ENCODE data around the gene SYT1. TPM values are rescaled to one million over a fixed set of nuclear protein-coding genes. Genes with fewer than 3 reads are reported as not detected.
A peak's percentile ranks its signal among the peaks of the same experiment; 100 is the strongest.

Gene SYT1
- total and polyA plus RNA-seq, 2 donors (not counting 1 experiment from before 2014, with no cell fraction given) = 0.90 to 2.1 TPM

DNA sequence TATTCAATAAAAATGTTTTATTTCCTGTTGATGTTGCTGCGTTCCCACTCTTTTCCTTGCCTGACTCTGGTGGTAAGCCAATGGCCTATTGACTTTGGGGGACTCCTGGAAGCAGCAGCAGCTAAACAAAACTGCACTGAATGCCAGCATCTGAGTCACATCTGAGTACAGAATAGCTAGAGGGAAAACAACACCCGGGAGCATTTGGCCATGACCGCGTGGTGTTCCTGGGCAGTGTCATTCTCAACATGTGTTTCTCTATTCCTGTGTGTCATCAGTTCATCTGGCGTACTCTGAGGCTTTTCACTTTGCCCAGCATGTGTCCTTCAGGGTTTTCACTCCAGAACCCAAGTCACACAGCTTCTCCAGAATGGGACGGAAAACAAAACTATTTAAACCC is 587.4 kb downstream of the SYT1 start:
- Histone ChIP-seq H3K9me3 (ENCODE audit: control insufficient read depth, insufficient read depth, low read depth, low read length) (no peaks in the 10 kb centered on the region), H4K20me1 (ENCODE audit: control insufficient read depth, extremely low read depth, insufficient read depth, low read length) (no peaks in the 10 kb centered on the region), H3K9ac (ENCODE audit: insufficient read depth, low read length) (no peak overlapping the region), H3K4me2 (ENCODE audit: extremely low read depth, insufficient read depth, low read length) (peak overlapping the region; percentile 18), H3K79me2 (ENCODE audit: control insufficient read depth, insufficient read depth, low read length) (no peaks in the 10 kb centered on the region), H3K4me3 (replicated peaks in 1 of 4; ENCODE audit: control extremely low read depth in 1 of 4, insufficient read depth in 1 of 4, low read depth in 3 of 4, low read length in 4 of 4) (peak overlapping the region in 1 of 4 experiments; percentile 20), H3K27ac (ENCODE audit: insufficient read depth, low read length) (peak overlapping the region; percentile 3), H3K36me3 (ENCODE audit: control insufficient read depth, insufficient read depth, low read length) (no peaks in the 10 kb centered on the region), H2AFZ (ENCODE audit: low read length) (peak overlapping the region; percentile 24), H3K4me1 (ENCODE audit: control insufficient read depth, extremely low read depth, insufficient read depth, low read length) (no peaks in the 10 kb centered on the region), H3K27me3 (ENCODE audit: control insufficient read depth, insufficient read depth, low read length) (no peaks in the 10 kb centered on the region)
- peak; percentile 83 to 92 for DNase-seq (ENCODE audit: low read depth in 2 of 2)
- TF ChIP-seq CTCF (conservative IDR thresholded peaks at IDR 0.05 in 1 of 2, IDR thresholded peaks at IDR 0.05 in 1 of 2; ENCODE audit: low read depth in 1 of 2, low read length in 2 of 2) (no peak), EZH2 (IDR thresholded peaks at IDR 0.05; ENCODE audit: low read length, missing control alignments) (no peak)

GRCh38 chr12:79452906-79453305 is 588.3 kb downstream of the SYT1 start:
- Histone ChIP-seq H3K36me3 (ENCODE audit: control insufficient read depth, insufficient read depth, low read length) (no peaks in the 10 kb centered on the region), H3K9me3 (ENCODE audit: control insufficient read depth, insufficient read depth, low read depth, low read length) (no peaks in the 10 kb centered on the region), H3K27me3 (ENCODE audit: control insufficient read depth, insufficient read depth, low read length) (no peaks in the 10 kb centered on the region), H3K4me3 (replicated peaks in 1 of 4; ENCODE audit: control extremely low read depth in 1 of 4, insufficient read depth in 1 of 4, low read depth in 3 of 4, low read length in 4 of 4) (no peak overlapping the region), H3K27ac (ENCODE audit: insufficient read depth, low read length) (no peak overlapping the region), H3K4me1 (ENCODE audit: control insufficient read depth, extremely low read depth, insufficient read depth, low read length) (no peaks in the 10 kb centered on the region), H3K79me2 (ENCODE audit: control insufficient read depth, insufficient read depth, low read length) (no peaks in the 10 kb centered on the region), H2AFZ (ENCODE audit: low read length) (no peak overlapping the region), H4K20me1 (ENCODE audit: control insufficient read depth, extremely low read depth, insufficient read depth, low read length) (no peaks in the 10 kb centered on the region), H3K9ac (ENCODE audit: insufficient read depth, low read length) (no peak overlapping the region), H3K4me2 (ENCODE audit: extremely low read depth, insufficient read depth, low read length) (no peak overlapping the region)
- TF ChIP-seq CTCF (conservative IDR thresholded peaks at IDR 0.05 in 1 of 2, IDR thresholded peaks at IDR 0.05 in 1 of 2; ENCODE audit: low read depth in 1 of 2, low read length in 2 of 2) (no peak), EZH2 (IDR thresholded peaks at IDR 0.05; ENCODE audit: low read length, missing control alignments) (no peak)
- no peak for DNase-seq (ENCODE audit: low read depth in 2 of 2)

DNA sequence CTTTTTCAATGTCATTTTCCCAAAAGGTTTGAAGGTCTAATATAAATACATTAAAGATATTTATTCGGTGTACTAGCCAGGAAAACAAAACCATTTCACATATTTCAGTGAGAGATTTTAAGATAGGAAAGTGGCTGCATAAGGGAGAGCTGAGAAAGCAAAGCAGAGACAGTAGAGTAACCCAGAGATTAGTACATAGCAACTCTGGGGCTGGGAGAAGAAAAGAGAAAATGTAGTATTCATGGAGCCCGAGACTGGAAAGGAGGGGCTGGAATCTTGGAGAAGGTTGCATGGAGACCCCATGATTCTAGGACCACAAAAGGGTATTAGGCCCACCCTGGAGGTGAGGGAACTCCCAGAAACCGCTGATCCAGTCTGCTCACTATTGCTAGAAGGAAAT is 589.2 kb downstream of the SYT1 start:
- H3K27ac ChIP-seq (ENCODE audit: insufficient read depth, low read length) = no peak overlapping the region
- no peak overlapping the region for H2AFZ ChIP-seq (ENCODE audit: low read length)
- no peaks in the 10 kb centered on the region for H3K79me2 ChIP-seq (ENCODE audit: control insufficient read depth, insufficient read depth, low read length)
- no peaks in the 10 kb centered on the region for H3K27me3 ChIP-seq (ENCODE audit: control insufficient read depth, insufficient read depth, low read length)
- DNase-seq (ENCODE audit: low read depth in 2 of 2) = no peak
- no peak for TF ChIP-seq CTCF (conservative IDR thresholded peaks at IDR 0.05 in 1 of 2, IDR thresholded peaks at IDR 0.05 in 1 of 2; ENCODE audit: low read depth in 1 of 2, low read length in 2 of 2)
- no peak for TF ChIP-seq EZH2 (IDR thresholded peaks at IDR 0.05; ENCODE audit: low read length, missing control alignments)
- no peak overlapping the region for H3K9ac ChIP-seq (ENCODE audit: insufficient read depth, low read length)
- no peaks in the 10 kb centered on the region for H4K20me1 ChIP-seq (ENCODE audit: control insufficient read depth, extremely low read depth, insufficient read depth, low read length)
- H3K4me3 ChIP-seq (replicated peaks in 1 of 4; ENCODE audit: control extremely low read depth in 1 of 4, insufficient read depth in 1 of 4, low read depth in 3 of 4, low read length in 4 of 4) = no peak overlapping the region
- no peaks in the 10 kb centered on the region for H3K4me1 ChIP-seq (ENCODE audit: control insufficient read depth, extremely low read depth, insufficient read depth, low read length)
- no peaks in the 10 kb centered on the region for H3K9me3 ChIP-seq (ENCODE audit: control insufficient read depth, insufficient read depth, low read depth, low read length)
- H3K4me2 ChIP-seq (ENCODE audit: extremely low read depth, insufficient read depth, low read length) = no peak overlapping the region
- H3K36me3 ChIP-seq (ENCODE audit: control insufficient read depth, insufficient read depth, low read length) = no peaks in the 10 kb centered on the region
